GM18909 (cell line): ENCODE results near the gene SEMA3A.
A peak's percentile ranks its signal among the peaks of the same experiment; 100 is the strongest.

Experiments
- ATAC-seq: cut with Tn5 transposase; IDR thresholded peaks from one replicate; pipeline ENCODE4 v1.9.1; 2021; ENCODE audit warnings: mild to moderate bottlenecking; ENCODE audit not compliant: unreplicated experiment, poor library complexity

SEMA3A gene

GRCh38 chr7:84027678-84028077, 166.9 kb downstream of the SEMA3A start:
- ATAC-seq = no peak

DNA sequence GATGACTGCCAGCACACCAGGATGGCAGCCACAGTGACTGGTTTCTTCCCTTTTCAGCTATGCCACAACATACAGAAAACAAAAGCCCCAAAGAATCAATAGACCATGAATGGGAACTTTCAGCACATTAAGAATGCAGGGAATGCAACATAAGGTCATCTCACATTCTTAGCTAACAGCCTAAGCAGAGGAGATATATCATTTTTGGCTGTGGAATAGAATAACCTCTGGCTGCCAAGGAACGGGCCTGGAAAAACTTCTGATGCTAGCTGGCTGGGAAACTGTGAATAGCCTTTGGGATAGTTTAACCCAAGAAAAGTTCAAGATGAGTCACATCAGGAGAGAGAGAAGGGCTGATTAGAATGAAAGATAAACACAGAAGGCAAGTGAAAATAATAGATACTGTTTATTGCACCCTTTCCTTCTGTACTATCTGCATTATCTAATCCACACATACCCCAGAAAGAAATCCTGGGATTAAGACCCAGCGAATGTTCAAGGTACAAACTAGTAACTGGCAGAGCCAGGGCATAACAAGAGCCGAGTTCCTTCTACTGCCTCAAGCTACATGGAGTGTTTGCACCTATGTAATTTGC, 169.2 kb downstream of the SEMA3A start:
- ATAC-seq = no peak

- no peak for ATAC-seq
These were observed 171.8 kb downstream of the SEMA3A start for GRCh38 chr7:84022684-84023308.

DNA sequence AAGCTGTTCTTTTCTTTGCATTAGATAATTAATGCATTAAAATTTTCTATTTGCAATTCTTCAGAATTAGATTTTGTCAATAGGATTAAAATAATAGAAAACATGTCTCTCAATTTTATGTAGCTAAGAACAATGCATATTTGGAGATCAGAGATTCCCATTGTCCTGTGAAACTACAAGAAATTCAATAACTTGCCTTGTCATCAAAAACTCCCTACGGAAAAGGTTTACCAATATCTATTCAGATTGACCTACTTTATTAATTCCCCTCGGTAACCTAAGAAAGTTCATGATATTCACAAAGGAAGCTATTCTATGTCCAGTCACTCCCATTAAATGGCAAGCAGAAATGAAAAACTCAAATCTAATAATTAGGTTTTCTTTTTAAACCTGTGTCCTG, 172.6 kb downstream of the SEMA3A start:
- ATAC-seq = no peak

- ATAC-seq = no peak
These were observed 173.2 kb downstream of the SEMA3A start for GRCh38 chr7:84021292-84021908.

GRCh38 chr7:84017651-84018050, 176.9 kb downstream of the SEMA3A start:
- ATAC-seq = no peak

DNA sequence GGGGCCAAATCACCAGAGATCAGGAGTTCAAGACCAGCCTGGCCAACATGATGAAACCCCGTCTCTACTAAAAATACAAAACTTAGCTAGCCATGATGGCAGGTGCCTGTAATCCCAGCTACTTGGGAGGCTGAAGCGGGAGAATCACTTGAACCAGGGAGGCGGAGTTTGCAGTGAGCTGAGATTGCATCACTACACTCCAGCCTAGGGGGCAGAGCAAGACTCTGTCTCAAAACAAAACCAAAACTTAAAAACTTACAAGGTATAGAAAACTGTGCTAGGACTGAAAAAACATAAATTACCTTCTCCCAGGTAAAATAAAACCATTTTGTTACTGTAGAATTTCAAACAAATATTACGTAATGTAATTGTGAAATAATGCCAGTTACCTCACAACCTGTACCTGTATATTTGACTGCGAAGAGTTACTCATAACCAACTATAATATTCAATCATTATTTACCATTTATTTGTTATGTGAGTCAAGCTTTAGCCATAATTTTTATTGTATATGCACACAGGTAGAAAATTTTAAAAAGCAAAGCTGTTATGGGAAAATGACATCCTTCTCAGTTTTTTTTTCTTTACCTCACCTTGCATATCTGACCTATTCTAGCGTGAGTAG, 180.9 kb downstream of the SEMA3A start:
- ATAC-seq = no peak

DNA sequence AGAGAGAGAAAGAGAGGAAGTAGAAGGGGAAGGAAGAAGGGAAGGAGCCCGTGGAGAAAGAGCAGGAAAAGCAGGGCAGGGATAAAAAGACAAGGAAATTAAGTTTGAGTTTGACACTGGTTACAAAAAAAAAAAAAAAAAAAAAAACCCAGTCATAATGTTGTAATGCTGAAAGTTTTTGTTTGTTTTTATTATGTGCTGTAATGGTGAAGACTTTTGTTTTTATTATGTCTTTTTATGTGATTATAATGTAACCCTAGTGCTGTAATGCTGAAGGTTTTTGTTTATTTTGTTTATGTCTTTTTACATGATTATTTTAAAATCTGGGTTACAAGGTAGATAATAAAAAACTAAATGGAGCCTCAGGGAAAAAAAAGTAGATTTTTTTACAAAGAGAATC, 184.8 kb downstream of the SEMA3A start:
- ATAC-seq = no peak

DNA sequence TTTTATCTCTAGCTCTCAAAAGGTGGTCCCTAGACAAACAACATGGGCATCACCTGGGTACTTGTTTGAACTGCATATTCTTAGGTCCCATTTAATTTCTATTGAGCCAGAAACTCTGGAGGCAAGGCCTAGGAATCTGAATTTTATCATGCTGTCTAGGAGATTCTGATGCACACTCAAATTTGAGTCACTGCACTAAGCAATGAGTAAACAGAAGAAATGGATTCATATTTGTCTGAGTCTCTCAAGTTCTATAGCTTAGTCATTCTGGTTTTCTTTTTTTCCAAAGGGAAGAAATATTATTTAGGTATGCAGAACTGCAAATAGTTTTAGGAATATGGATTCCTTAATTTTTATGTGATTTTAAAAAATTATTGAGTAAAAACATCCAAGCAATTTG, 185.5 kb downstream of the SEMA3A start:
- no peak for ATAC-seq

- ATAC-seq = no peak
These were observed 191.4 kb downstream of the SEMA3A start for GRCh38 chr7:84003191-84003590.

DNA sequence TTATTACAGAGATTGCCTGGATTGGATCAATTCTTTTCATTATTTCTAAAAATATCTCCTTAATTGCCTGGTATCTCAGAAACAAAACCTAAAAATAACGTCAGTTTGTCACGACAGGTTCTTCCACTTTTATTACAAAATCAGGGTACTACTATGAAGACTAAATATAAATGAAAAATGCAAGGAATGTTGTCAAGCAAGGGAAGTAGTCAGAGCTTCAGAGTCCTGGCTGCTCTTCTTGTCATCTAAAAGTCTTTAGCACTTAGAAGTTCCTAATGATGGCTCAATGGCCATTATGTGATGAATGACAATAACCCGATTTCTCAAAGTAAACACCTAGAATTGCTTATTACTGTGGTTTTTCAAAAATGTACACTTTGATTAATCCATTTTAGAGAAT, 192.2 kb downstream of the SEMA3A start:
- no peak for ATAC-seq

DNA sequence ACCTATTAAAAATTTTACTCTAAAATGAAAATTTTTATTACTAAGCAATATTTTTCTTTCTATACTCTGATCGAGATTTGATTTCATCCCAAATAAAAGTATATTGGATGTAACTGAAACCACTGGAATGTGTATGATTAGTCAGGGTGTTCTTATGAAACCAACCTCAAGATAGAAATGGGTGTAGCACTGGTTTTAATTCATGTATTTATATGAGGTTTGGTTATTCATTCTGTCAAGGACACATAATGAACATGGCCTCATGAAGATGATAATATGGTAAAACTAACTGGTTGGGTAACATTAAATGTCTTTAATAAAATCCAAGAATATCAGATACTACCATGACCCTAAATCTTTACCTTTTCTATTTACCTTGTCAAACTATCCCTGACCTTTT, 197.7 kb downstream of the SEMA3A start:
- ATAC-seq = no peak

- no peak for ATAC-seq
These were observed 206.8 kb downstream of the SEMA3A start for GRCh38 chr7:83987764-83988163.

DNA sequence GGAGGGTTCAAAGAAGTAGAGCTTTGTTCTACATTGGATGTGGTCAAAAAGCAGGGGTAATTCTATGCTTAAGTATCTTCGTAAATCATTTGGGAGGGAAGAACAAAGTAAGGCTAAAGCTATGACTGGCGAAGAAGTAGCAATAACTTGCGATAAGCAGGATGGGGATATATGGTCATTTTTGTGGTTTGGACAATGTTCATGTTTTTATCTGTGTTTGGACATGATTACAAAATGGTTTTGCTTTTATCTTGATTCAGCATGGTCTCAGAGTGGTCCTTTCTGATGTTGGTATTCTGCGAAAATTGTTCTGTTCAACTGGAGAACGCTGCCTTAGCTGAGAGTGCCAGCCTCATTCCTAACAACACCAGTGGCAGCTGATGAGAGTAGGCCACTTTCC, 208.8 kb downstream of the SEMA3A start:
- ATAC-seq = no peak

GRCh38 chr7:83984591-83984990, 210.0 kb downstream of the SEMA3A start:
- ATAC-seq = no peak

GRCh38 chr7:83984076-83984475, 210.5 kb downstream of the SEMA3A start:
- ATAC-seq = no peak

- ATAC-seq = no peak
These were observed 211.0 kb downstream of the SEMA3A start for GRCh38 chr7:83983606-83984005.

DNA sequence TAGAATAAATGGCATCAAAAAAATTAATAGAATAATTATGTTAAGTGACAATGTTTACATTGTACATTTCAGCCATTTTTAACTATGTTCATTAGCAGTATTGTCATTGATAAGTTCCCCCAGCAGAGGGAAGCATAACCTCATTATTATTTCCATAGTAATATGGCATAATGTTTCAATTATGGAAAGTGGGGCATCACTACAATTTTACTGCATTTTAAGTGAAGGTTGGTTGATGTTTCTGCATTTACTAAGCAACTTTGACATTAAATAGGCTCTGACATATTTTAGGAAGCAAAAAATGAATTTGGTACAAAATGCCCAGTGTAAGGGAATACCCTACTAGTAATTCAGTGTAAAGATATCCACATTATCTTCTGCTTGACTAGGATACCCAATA, 218.3 kb downstream of the SEMA3A start:
- ATAC-seq = peak; percentile 91

DNA sequence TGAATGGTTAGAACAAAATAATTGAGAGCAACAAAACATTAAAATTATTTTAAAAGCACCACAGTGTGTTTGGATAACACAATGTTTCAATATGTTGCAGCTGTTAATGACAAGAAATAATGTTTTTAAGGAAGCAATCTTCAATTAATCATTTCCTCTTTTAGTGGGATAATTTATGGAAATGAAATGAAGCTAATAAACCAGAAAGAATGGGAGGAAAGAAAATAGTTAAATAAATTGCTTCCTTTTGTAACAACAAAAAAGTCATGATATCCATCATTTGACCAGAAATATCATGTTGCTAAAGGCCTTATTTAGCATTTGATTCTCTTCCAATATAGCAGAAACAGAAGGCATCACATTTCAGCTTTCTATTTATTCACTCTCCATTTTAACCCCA, 224.5 kb downstream of the SEMA3A start:
- ATAC-seq = no peak

DNA sequence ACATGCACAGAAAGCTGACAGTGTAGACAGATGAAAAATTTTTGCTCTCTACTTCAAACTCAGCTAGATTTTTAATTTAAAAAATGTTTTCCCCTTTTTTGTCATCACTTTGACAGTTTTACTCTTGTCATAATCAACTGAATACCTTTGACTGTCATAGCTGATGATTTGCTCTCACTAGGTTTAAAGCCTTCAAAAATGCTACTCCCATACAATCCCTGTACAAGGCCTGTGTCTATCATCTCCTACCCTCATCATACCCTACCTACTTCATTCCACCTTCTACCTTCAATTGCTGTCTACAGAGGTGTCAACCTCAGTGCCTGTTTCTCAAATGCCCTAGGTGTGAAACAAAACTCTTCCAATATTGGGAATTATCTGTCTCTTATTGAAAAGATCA, 230.3 kb downstream of the SEMA3A start:
- no peak for ATAC-seq

DNA sequence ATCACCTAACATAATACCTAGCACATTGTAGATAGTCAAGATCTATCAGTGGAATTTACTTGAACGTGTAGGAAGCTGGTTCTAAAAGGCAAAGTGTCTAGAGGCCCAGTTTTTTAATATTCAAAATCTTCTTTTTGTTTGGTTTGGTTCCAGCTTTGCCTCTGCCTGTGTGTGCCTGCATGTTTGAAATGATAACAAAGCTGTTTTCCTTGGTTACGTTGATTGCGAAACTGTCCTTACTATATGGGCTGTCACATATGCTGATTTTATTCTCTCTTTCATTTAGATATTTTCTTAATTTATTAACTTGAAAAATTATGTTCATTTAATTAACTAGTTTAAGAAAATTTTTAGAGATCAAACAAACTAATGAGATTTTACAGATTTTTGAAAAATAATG, 237.3 kb downstream of the SEMA3A start:
- no peak for ATAC-seq

DNA sequence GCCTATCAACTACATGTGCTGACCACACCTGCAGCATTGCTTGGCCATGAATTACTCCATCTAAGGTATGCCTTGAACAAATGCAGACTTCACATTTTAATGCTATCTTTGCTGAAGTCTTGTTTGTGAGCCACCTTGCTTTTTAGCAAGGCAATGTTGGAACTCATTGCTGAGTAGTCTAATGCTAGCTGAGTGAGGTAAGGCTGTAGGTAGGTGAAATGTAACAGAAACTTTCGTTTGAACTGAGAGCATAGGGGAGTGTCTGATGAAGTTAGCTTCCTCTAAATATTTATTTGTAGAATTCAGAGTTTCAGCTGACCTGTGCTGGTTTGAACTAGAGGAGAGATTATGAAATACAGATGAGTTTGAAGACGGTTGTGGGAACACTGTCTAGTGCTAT, 238.5 kb downstream of the SEMA3A start:
- no peak for ATAC-seq
